ENCODE measurements around the gene OBP2A. TPM values are rescaled to one million over a fixed set of nuclear protein-coding genes. Genes with fewer than 3 reads are reported as not detected.

Gene OBP2A
- total and polyA plus RNA-seq, 2 donors (not counting 3 experiments of a cell fraction or from before 2014, with no cell fraction given), result not detected

DNA sequence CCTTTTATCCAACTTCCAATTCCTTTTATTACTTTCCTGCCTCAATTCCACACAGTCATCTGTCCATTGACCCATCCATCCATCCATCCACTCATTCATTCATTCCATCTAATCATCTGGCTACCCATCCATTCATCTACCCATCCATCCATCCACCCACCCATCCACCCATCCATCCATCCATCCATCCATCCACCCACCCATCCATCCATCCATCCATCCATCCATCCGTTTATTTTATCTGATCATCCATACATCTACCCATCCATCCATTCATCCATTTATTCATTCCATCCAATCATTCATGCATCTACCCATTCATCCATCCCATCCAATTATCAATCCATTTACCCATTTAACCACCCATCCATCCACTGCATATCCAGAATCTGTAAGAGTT is 27.2 kb downstream of the OBP2A start:
- no peaks in the 10 kb centered on the region for H3K79me2 ChIP-seq (ENCODE audit: control insufficient read depth, insufficient read depth, low read length)
- intact Hi-C loops (cut with micrococcal nuclease), result no loop called here
- ChIA-PET CTCF (no interaction called here), POLR2A (no interaction called here)
- FAIRE-seq, result no peak
- no peaks in the 10 kb centered on the region for H3K9me1 ChIP-seq (replicated peaks; ENCODE audit: control insufficient read depth, extremely low read depth, insufficient read depth, low read length)
- no peaks in the 10 kb centered on the region for H4K20me1 ChIP-seq (replicated peaks; ENCODE audit: control insufficient read depth, extremely low read depth, insufficient read depth, low read length)
- no peak overlapping the region for H3K4me2 ChIP-seq (ENCODE audit: insufficient read depth, low read length)
- H3K9ac ChIP-seq (replicated peaks; ENCODE audit: extremely low read depth, insufficient read depth, low read length), result no peak overlapping the region
- H3K4me1 ChIP-seq (ENCODE audit: control insufficient read depth, extremely low read depth, insufficient read depth, low read length), result no peaks in the 10 kb centered on the region
- no peaks in the 10 kb centered on the region for H3K9me3 ChIP-seq (replicated peaks; ENCODE audit: control insufficient read depth, insufficient read depth, low read length)
- no peaks in the 10 kb centered on the region for H3K27me3 ChIP-seq (ENCODE audit: control insufficient read depth in 2 of 2, insufficient read depth in 2 of 2, low read length in 2 of 2)
- H3K36me3 ChIP-seq (ENCODE audit: control insufficient read depth in 2 of 2, extremely low read depth in 1 of 2, insufficient read depth in 2 of 2, low read length in 2 of 2), result no peaks in the 10 kb centered on the region
- dilution Hi-C loops (cut with MboI; ENCODE audit: extremely low pct_ligation_motif_present, low sequenced_read_pairs), result no loop called here
- H3K4me3 ChIP-seq (replicated peaks in 1 of 3; ENCODE audit: insufficient read depth in 1 of 3, low read depth in 1 of 3, low read length in 3 of 3), result no peak overlapping the region
- no peak for DNase-seq (ENCODE audit: low read depth, low spot score)
- H3K27ac ChIP-seq (ENCODE audit: insufficient read depth, low read depth, low read length), result no peak overlapping the region
- TF ChIP-seq, protein P1, sequence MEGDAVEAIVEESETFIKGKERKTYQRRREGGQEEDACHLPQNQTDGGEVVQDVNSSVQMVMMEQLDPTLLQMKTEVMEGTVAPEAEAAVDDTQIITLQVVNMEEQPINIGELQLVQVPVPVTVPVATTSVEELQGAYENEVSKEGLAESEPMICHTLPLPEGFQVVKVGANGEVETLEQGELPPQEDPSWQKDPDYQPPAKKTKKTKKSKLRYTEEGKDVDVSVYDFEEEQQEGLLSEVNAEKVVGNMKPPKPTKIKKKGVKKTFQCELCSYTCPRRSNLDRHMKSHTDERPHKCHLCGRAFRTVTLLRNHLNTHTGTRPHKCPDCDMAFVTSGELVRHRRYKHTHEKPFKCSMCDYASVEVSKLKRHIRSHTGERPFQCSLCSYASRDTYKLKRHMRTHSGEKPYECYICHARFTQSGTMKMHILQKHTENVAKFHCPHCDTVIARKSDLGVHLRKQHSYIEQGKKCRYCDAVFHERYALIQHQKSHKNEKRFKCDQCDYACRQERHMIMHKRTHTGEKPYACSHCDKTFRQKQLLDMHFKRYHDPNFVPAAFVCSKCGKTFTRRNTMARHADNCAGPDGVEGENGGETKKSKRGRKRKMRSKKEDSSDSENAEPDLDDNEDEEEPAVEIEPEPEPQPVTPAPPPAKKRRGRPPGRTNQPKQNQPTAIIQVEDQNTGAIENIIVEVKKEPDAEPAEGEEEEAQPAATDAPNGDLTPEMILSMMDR (IDR thresholded peaks at IDR 0.05; ENCODE audit: extremely low read depth in 1 of 2, insufficient read depth in 1 of 2, low read depth in 1 of 2, low read length in 2 of 2), result no peak
- TF ChIP-seq JUN (IDR thresholded peaks at IDR 0.05; ENCODE audit: borderline replicate concordance, insufficient read depth, insufficient read length, low read depth), result no peak
- TF ChIP-seq MAX (IDR thresholded peaks at IDR 0.05; ENCODE audit: insufficient read depth, insufficient read length), result no peak
- no peak for TF ChIP-seq MYC (IDR thresholded peaks at IDR 0.05; ENCODE audit: low read depth, low read length)
- no peak for TF ChIP-seq POLR2AphosphoS5 (IDR thresholded peaks at IDR 0.05; ENCODE audit: insufficient read depth, low read depth, low read length)
- TF ChIP-seq FOS (IDR thresholded peaks at IDR 0.05; ENCODE audit: borderline replicate concordance, insufficient read depth, low read length), result no peak
- no peak for TF ChIP-seq EZH2 (IDR thresholded peaks at IDR 0.05; ENCODE audit: borderline replicate concordance, low read depth, low read length, severe bottlenecking)
- TF ChIP-seq GATA2 (IDR thresholded peaks at IDR 0.05; ENCODE audit: insufficient read depth, insufficient read length, low read depth, low read length), result no peak
- TF ChIP-seq POLR2A (IDR thresholded peaks at IDR 0.05; ENCODE audit: low read depth, low read length), result no peak
- BruUV-seq (replicated peaks), result no TSS peak
- H2AFZ ChIP-seq (ENCODE audit: low read depth, low read length), result no peak overlapping the region
